MM.1S (cell line): ENCODE data around the gene MEX3C.

Experiments used
- DNase-seq: peaks from one replicate; pipeline ENCODE4 v3.0.0-alpha.2; 2015
- H2AFZ ChIP-seq: fragments of 300-600 bp; sonication (generic); 2 replicates; pipeline ENCODE4 v1.6.0; 2016; ENCODE audit warnings: antibody characterized with exemption, low read length
- H3F3A ChIP-seq: fragments of 300-600 bp; sonication (generic); 2 replicates; pipeline ENCODE4 v1.6.1; 2016; ENCODE audit warnings: mild to moderate bottlenecking, antibody characterized with exemption, low read length, moderate library complexity, mixed read lengths; ENCODE audit not compliant: insufficient read depth
- H3K27ac ChIP-seq: fragments of 300-600 bp; sonication (generic); 2 replicates; pipeline ENCODE4 v1.5.1; 2016; ENCODE audit warnings: mild to moderate bottlenecking, low read length
- H3K27me3 ChIP-seq: fragments of 300-600 bp; sonication (generic); replicated peaks from 2 replicates; pipeline ENCODE4 v1.6.0; 2016; ENCODE audit warnings: low read length; ENCODE audit not compliant: insufficient read depth
- H3K36me3 ChIP-seq: fragments of 300-600 bp; sonication (generic); replicated peaks from 2 replicates; pipeline ENCODE4 v1.6.1; 2016; ENCODE audit warnings: mild to moderate bottlenecking, low read length, mixed read lengths; ENCODE audit not compliant: insufficient read depth
- H3K4me1 ChIP-seq: fragments of 300-600 bp; sonication (generic); 2 replicates; pipeline ENCODE4 v1.6.1; 2016; ENCODE audit warnings: low read length, mixed read lengths
- H3K4me2 ChIP-seq: fragments of 300-600 bp; sonication (generic); 2 replicates; pipeline ENCODE4 v1.6.0; 2016; ENCODE audit warnings: low read depth, low read length
- H3K4me3 ChIP-seq: fragments of 300-600 bp; sonication (generic); 2 replicates; pipeline ENCODE4 v1.5.1; 2016; ENCODE audit warnings: low read length, mixed read lengths
- H3K79me2 ChIP-seq: fragments of 300-600 bp; sonication (generic); 2 replicates; pipeline ENCODE4 v1.6.1; 2016; ENCODE audit warnings: mixed run types, low read length, mixed read lengths
- H3K9ac ChIP-seq: fragments of 300-600 bp; sonication (generic); 2 replicates; pipeline ENCODE4 v1.6.1; 2016; ENCODE audit warnings: low read length, mixed read lengths
- H3K9me2 ChIP-seq: fragments of 300-600 bp; sonication (generic); replicated peaks from 2 replicates; pipeline ENCODE4 v1.6.1; 2016; ENCODE audit warnings: mild to moderate bottlenecking, low read length, mixed read lengths; ENCODE audit not compliant: insufficient read depth
- H3K9me3 ChIP-seq: fragments of 300-600 bp; sonication (generic); replicated peaks from 2 replicates; pipeline ENCODE4 v1.6.1; 2016; ENCODE audit warnings: mild to moderate bottlenecking, low read length, mixed read lengths; ENCODE audit not compliant: insufficient read depth
- H4K20me1 ChIP-seq: fragments of 300-600 bp; sonication (generic); 2 replicates; pipeline ENCODE4 v1.6.1; 2016; ENCODE audit warnings: mild to moderate bottlenecking, low read length, moderate library complexity, mixed read lengths; ENCODE audit not compliant: insufficient read depth
- EZH2 ChIP-seq: fragments of 300-600 bp; sonication (generic); optimal IDR thresholded peaks from 2 replicates; pipeline ENCODE3; 2017; ENCODE audit warnings: low read depth, mild to moderate bottlenecking, antibody characterized with exemption, low read length, mixed read lengths
- EZH2phosphoT487 ChIP-seq: fragments of 300-600 bp; sonication (generic); IDR thresholded peaks from 2 replicates; pipeline ENCODE4 v1.6.1; 2018; ENCODE audit warnings: antibody characterized with exemption, low read length
- TF ChIP-seq, protein P1 (sequence below): fragments of 300-600 bp; sonication (generic); IDR thresholded peaks from 2 replicates; pipeline ENCODE4 v1.5.1; 2016; ENCODE audit warnings: antibody characterized with exemption, low read length, mixed read lengths

The MEX3C gene

DNA sequence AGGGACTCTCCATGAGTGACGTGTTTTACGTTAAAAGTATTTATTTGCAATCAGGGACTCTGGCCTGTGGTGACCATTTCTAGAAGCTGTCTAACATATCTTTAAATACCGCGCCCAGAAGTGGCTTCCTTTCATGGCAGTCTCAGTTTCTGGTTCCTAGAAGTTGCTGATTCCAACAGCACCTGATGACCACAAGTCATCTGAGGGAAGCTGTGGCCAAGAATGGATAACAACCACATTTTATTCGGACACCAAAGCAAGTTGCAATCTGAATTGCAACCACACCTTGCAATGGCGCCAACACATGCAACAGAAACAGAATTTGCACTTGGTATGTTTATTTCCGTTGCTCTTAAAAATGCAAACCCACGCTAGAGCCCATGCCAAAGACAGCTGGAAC, 33.1 kb downstream of the MEX3C start:
- H3K4me1 ChIP-seq = peaks cover 47% of the 10 kb centered on the region
- H3K27me3 ChIP-seq = no peaks in the 10 kb centered on the region
- H3F3A ChIP-seq = peaks cover 28% of the 10 kb centered on the region
- H3K9me2 ChIP-seq = no peaks in the 10 kb centered on the region
- H3K9me3 ChIP-seq = no peaks in the 10 kb centered on the region
- peak overlapping the region; percentile 37; the same call in 1 of the 2 replicates for H3K9ac ChIP-seq
- peak overlapping the region; percentile 61 for H3K4me2 ChIP-seq
- no peak overlapping the region for H3K4me3 ChIP-seq
- H3K79me2 ChIP-seq = peaks cover 14% of the 10 kb centered on the region
- DNase-seq = peak; percentile 93
- H3K27ac ChIP-seq = peak overlapping the region; percentile 93
- no peaks in the 10 kb centered on the region for H3K36me3 ChIP-seq
- H4K20me1 ChIP-seq = no peaks in the 10 kb centered on the region
- H2AFZ ChIP-seq = peak overlapping the region; percentile 18; the same call in 1 of the 2 replicates
- TF ChIP-seq, protein P1, sequence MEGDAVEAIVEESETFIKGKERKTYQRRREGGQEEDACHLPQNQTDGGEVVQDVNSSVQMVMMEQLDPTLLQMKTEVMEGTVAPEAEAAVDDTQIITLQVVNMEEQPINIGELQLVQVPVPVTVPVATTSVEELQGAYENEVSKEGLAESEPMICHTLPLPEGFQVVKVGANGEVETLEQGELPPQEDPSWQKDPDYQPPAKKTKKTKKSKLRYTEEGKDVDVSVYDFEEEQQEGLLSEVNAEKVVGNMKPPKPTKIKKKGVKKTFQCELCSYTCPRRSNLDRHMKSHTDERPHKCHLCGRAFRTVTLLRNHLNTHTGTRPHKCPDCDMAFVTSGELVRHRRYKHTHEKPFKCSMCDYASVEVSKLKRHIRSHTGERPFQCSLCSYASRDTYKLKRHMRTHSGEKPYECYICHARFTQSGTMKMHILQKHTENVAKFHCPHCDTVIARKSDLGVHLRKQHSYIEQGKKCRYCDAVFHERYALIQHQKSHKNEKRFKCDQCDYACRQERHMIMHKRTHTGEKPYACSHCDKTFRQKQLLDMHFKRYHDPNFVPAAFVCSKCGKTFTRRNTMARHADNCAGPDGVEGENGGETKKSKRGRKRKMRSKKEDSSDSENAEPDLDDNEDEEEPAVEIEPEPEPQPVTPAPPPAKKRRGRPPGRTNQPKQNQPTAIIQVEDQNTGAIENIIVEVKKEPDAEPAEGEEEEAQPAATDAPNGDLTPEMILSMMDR = peak; percentile 53
- TF ChIP-seq EZH2 (no peak), EZH2phosphoT487 (no peak)

DNA sequence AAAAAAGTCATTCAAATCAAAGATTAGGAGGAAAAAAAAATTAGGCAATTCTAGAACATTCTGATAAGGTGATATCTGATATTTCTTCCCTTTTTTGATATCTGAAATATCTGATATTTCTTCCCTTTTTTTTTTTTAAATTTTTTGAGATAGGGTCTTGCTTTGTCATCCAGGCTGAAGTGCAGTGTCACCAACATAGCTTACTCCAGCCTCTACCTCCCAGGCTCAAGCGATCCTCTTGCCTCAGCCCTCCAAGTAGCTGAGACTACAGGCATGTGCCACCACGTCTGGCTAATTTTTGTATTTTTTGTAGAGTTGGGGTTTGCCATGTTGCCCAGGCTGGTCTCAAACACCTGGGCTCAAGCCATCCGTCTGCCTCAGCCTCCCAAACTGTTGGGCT, 33.9 kb downstream of the MEX3C start:
- no peak overlapping the region for H3K4me3 ChIP-seq
- no peaks in the 10 kb centered on the region for H3K27me3 ChIP-seq
- no peaks in the 10 kb centered on the region for H3K9me2 ChIP-seq
- peaks cover 39% of the 10 kb centered on the region for H3K4me1 ChIP-seq
- DNase-seq = no peak
- no peaks in the 10 kb centered on the region for H3K36me3 ChIP-seq
- no peak overlapping the region for H2AFZ ChIP-seq
- peak overlapping the region; percentile 93 for H3K27ac ChIP-seq
- no peaks in the 10 kb centered on the region for H4K20me1 ChIP-seq
- H3K4me2 ChIP-seq = peak overlapping the region; percentile 61; the same call in 1 of the 2 replicates
- TF ChIP-seq EZH2phosphoT487 (no peak), EZH2 (no peak)
- TF ChIP-seq, protein P1 = no peak
- H3K9ac ChIP-seq = peak overlapping the region; percentile 29; the same call in 1 of the 2 replicates
- peaks cover 6% of the 10 kb centered on the region for H3K79me2 ChIP-seq
- peaks cover 21% of the 10 kb centered on the region for H3F3A ChIP-seq
- no peaks in the 10 kb centered on the region for H3K9me3 ChIP-seq

DNA sequence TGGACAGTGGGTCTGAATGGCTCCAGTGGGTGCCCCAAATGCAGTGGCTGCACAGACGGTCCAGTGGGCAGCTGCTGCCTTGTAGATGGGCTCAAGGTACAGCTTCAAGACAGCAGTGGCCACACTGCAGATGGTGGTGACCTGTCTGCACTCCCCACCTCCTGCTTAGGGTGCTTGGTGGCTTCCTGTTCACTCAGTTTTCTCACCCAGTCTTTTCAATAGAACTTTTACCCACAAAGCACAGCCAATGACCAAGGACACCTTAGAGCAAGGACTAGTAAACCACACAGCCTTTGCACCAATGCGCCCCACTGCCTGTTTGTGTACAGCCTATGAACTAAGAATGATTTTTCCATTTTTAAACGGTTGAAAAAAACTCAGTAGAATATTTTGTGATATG, 34.9 kb downstream of the MEX3C start:
- Histone ChIP-seq H4K20me1 (no peaks in the 10 kb centered on the region), H3K9me3 (no peaks in the 10 kb centered on the region), H3K79me2 (no peaks in the 10 kb centered on the region), H3K27ac (peak overlapping the region; percentile 93; the same call in 1 of the 2 replicates), H3F3A (peaks cover 21% of the 10 kb centered on the region), H3K4me3 (no peak overlapping the region), H3K9ac (no peak overlapping the region), H3K4me2 (no peak overlapping the region), H3K9me2 (no peaks in the 10 kb centered on the region), H3K36me3 (no peaks in the 10 kb centered on the region), H2AFZ (no peak overlapping the region), H3K4me1 (peaks cover 38% of the 10 kb centered on the region), H3K27me3 (no peaks in the 10 kb centered on the region)
- no peak for TF ChIP-seq EZH2
- TF ChIP-seq, protein P1 = no peak
- TF ChIP-seq EZH2phosphoT487 = no peak
- peak; percentile 17 for DNase-seq
